Measurements from ENCODE around the gene NBAS.

- TF ChIP-seq CTCF (IDR thresholded peaks at IDR 0.05), result no peak
- TF ChIP-seq POLR2A (IDR thresholded peaks at IDR 0.05), result no peak
Measured at GRCh38 chr2:15195813-15196212, 365.3 kb downstream of the NBAS start.
